GM19025 (cell line): Measurements from ENCODE around the gene STK32C.

Experiments
- ATAC-seq: cut with Tn5 transposase; IDR thresholded peaks from one replicate; pipeline ENCODE4 v1.9.1; 2021; ENCODE audit warnings: mild to moderate bottlenecking, low read depth, moderate library complexity; ENCODE audit not compliant: unreplicated experiment

The STK32C gene

DNA sequence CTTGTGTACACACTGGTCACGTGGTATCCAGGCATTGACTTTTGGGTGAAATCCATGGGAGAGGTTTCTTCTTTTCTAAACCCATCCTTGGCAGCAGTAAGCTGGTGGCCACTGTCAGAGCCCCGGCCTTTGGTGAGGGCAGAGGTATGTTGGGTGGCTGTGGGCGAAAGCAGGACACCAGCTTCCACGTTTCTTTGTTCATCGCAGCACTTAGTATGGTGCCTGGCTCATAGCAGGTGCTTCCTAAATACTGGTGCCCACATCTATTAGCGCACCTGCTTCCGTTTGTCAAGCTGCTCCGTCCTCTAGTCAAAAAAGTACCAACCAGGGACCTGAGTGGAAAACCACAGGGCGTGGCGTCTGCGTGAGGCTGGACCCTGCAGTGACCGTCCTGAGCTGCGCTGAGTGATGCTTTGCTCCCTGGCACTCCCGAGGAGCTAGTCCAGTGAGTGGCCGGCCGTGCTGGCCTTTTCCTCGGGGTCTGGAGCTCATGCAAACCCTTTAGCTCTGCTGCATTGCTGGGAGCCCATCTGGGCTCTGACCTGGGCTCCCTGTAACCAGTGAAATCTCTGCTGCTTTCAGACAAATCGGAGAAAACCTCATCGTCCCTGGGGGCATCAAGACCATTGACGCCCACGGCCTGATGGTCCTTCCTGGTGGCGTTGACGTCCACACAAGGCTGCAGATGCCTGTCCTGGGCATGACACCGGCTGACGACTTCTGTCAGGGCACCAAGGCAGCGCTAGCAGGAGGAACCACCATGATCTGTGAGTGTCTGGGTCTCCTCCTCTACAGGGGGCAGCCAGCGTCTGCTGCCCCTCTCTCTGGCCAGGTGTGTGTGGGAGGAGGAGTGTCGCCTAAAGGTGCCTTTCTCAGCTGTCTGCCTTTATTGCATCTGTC lies 115.4 kb downstream of the STK32C start:
- no peak for ATAC-seq

DNA sequence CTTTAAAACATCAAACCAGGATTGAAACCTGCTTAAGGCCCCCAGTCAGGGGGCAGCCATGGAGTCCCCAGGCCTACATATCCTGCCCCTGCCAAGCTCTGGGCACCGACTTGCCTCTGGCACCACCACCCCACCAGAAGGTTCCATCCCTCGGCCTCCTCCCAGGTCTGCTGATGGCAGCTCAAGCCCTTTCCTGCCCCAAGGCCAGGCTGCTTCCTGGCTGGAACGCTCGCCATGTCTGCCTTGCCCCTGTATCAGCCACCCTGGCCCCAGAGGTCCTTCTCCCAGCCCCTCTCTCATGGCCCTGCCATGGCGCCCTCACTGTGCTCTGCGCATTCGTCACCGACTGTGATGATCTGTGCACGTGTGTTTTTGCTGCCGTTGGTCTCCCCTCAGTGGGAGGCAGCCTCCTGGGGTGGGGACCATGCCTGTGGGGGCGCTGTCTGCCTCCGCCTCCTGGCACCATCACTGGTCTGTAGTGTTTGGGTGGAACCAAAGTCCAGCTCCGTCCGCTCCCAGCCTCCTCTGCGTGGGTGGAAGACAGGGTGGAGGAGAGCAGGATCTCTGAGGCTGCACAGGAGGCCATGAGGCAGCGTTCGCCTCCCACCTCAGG lies 117.8 kb downstream of the STK32C start:
- ATAC-seq = no peak

DNA sequence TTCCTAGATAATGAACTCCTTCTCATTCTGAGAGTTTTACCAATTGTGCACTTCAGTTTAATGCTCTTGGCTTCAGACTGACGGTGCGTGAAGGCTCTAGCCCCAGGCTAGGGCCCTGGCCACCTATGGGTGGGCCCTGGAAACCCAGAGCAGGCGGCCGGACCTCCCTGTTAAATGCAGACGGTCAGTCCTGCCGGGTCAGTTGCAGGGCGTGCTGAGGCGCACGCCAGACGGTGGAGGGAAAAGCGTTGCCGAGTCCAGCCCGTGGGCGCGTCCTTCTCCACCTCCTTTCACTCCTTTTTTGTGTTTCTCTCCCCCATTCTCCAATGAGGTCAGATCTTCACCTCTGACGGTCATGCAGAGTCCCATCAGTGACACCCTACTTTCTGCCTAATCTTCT lies 118.7 kb downstream of the STK32C start:
- ATAC-seq = no peak

DNA sequence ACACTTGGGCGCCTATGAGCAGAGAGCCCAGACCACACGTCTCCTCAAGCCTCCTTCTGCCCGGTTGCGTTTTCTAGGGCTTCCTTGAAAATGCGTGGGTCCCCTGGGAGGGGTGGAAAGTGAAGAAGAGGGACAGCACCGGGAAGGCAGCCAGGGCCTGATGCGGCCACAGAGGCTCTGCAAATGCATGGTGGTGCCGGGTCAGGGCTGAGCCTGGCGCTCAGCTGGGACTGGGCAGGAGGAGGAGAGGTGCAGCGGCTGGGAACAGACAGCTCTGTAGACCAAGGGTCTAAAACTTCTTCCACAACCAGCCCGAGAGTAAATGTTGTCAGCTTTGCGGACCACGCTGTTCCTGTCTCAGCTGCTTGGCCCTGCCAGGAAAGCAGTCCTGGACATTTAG lies 119.4 kb downstream of the STK32C start:
- ATAC-seq = no peak

DNA sequence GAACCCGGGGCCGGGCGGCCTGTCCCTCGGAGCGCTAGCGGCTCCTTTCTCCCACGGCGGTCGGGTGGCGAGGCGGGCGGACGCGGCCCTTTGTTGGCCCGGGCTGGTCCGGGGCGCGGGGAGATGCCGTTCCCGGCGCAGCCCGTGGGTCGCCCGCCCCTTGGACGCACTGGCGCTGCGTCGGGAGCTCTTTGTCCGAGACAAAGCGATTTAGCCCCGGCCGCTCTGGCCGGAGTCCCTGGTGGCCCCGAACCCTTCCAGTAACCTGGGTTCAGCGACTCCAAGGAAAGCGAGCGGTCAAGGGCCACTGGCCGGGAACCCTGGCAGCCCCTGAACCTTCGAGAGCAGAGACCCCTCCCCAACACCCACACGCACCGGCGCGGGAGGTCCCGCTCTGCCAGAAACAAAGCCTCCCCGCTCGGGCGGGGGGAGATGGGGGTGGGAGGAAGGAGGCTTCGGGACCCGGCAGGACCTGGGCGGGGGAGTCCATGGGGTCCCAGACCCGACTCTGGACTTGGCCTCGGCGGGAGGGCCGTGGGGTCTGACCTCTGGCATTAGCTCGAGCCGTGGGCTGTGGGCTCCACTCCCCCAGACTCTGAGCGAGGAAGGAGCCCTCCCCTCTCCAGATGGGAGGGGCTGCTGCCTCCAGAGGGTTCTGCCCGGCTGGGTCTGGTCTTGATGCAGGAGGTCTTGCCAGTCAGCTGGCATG lies 120.2 kb downstream of the STK32C start:
- ATAC-seq = no peak

DNA sequence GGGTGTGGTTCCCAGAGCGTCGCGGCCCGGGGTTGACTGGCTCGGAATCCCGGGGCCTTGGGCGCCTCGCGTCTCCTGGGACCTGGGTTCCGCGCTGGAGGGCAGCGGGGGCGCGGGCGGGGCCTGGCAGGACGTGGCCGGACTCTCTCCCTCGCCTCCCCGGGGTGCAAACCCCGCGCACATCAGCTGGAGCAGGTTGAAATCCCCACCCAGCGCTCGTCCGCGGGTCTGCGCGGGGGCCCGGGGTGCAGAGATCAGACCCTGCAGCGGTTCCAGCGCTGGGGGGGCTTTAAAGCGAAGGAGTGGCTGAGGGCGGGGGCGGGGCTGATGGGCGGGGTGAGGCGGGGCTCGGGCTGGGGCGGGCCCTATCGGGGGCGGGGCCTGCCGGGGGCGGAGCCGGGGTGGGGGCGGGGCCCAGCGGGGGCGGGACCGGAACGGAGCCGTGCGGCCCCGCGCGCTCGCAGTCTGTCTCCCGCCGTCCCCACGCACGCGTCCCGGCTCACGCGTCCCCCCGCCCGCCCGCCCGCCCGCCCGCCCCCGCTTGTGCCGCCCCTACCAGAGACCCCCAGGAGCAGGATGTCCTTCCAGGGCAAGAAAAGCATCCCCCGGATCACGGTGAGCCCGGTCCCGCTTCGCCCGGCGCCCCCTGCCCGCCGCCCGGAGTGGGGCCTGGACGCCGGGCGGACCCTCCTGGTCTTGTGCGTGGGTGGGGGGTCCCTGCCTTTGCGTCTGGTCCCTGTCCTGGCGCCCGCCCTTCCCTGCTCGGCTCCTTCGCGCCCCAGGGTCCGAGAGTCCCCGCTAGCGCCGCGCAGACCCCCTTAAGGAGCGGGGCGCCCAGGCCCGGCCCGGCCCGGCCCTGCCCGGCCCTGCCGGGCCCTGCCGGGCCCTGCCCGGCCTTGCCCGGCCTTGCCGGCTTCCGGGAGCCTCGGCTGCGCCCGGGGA lies 121.0 kb downstream of the STK32C start, which contains the start of gene DPYSL4:
TSS of gene DPYSL4 (plus strand) at position 461 of the 942 bp plus-strand sequence. CDS start at position 577, 116 bp downstream.
- no peak for ATAC-seq

DNA sequence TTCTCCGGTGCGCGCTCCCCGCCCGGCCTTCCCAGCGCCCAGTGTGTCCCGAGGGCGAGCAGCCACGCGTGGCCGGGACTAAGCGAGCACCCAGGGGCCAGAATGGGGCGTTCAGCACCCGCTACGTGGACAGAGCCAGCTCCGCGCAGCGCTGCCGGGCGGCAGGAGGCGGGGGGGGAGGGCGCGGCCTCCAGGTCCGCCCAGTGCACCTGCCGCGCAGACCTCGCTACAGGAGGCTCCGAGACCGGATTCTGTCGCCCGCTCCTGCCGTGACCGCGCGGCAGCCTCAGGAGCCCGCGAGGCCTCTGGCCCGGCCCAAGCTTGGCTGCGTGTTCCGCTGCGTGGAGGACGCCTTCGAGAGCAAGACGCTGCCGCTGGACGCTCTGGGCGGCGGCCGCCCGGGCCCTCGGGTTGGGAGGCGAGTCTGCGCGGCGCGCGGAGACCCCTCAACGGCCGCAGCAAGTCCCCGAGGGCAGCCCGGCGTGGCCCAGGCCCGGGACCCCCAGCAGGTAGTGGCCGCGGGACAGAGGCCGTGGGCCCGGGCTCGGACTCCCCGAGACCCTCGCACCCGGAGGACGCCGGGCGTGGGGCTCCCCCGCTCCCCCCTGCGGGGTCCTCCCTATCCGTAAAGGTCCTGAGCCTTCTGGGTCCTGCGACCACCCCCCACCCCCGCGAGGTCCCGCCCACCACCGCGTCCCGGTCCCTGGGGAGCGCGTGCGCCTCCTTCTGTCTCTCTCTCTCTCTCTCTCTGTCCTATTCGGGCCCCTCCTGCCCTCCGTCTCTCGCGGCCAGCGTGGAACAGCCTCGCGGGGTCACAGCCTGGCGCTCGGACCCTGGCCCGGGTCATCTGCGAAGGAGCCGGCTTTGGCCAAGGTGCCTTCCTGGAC lies 121.9 kb downstream of the STK32C start:
- no peak for ATAC-seq

DNA sequence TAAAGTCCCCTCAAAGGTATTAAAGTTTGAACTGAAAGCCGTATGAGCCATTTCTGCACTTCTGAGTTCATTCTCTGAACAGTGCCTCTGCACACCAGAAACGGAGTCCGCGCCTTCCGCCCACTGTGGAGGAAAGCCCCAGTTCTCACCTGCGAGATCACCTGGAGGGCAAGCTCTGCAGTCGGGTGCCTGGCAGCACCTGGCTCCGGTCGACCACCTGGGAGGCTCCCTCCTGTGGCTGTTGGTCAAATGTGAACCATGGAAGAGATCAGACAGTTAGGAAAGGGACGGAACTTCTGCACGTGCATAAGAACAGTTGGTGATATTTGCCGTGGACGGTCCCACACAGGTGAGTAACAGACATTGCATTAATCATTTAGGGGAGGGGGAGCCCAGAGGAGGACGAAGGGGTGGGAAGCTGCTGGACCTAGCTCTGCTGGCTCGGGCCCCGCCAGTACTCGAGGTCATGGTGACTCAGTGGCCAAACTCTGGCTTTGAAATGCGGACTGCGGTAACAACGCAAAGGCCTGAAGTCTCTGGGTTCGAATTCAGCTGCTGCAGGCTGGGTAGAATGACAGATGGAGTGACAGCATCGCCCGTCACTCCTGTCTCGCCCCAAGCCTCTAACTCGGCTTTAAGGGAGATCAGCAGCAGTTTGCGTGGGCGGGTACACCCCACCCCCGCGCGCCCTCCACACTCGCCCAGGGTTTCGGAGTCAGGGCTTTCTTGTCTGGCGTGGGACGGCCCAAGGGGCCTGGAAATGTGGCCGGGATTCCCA lies 122.7 kb downstream of the STK32C start:
- no peak for ATAC-seq

DNA sequence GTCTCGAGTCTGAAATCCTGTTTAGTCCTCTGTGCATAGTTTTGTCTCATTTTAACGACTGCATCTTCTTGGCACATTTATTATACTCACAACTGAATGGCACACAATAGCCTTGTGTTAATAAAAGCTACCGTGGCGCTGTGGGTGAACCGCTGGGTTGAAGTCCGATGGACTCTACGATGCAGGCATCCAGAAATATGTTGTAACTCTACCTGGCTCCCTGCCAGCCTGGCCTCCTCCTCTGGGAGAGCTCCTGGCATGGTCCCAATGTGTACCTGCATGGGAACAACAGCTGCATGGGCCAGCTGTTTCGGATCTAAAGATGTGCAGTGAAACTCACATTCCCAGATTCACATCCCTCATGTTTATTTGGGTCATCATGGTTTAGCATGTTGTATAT lies 124.7 kb downstream of the STK32C start:
- no peak for ATAC-seq

DNA sequence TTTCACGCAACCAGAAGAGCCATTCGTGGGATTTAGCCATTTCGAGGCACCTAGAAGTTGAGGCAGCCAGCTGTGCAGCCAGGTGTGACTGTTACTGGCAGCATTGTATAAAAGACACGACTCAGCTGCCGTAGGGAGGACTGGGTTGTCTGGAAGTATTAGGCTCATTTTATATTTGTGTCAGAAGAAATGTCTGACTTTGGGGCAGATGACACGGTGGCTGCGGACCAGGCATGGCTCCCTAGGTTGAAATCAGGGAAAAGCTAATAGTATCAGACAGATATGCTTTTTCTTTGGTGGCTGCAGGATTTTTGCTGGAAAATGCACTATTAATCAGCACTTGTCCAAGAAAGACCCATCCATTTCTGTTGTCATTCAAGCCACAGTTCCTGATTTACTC lies 125.2 kb downstream of the STK32C start:
- no peak for ATAC-seq

DNA sequence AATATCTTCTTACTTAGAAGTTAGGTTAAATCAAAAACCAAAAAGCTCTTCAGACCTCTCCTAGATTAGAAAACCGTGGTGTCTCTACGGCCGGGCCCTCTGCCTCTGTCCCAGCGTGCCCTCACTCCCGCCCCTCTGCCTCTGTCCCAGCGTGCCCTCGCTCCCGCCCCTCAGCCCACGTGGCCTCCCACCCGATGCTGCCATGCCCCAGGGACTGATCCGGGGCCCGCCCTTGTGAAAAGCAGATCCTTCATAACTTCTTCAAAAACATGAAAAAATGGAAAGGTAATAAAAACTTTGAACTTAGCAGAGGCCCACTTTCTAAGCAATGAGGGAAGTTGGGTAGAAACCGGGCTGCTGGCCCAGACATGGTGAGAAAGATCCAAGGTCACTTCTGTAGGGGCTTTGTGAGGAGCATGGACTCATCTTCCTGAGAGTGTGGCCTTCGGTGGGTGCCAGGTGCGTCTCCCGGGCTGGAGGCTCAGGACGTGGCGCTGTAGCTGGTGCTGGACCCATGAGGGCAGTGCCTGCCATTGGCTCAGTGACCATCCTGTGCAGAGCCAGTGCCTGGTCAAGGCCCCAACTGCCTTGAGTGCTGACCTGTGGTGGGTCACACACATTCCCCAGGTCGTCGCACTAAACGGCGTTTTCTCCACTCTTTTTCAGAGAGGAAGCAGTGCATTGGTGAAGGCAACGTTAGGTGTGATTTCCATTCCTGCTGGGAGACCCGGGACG lies 125.9 kb downstream of the STK32C start:
- no peak for ATAC-seq

DNA sequence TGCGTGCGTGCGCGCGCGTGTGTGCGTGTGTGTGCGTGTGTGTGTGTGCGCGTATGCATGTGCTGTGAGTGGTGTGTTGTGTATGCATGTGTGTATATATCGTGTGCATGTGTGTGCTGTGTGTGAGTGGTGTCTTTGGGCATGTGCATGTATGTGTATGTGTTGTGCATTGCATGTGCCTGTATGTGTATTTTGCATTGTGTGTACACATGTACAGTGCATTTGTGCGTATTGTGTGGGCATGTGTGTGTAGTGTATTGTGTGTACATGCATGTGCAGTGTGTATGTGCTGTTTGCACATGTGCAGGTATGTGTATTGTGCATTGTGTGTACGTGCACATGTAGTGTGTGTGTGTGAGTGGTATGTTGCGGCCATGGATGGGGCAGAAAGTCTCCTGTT lies 127.0 kb downstream of the STK32C start:
- no peak for ATAC-seq

DNA sequence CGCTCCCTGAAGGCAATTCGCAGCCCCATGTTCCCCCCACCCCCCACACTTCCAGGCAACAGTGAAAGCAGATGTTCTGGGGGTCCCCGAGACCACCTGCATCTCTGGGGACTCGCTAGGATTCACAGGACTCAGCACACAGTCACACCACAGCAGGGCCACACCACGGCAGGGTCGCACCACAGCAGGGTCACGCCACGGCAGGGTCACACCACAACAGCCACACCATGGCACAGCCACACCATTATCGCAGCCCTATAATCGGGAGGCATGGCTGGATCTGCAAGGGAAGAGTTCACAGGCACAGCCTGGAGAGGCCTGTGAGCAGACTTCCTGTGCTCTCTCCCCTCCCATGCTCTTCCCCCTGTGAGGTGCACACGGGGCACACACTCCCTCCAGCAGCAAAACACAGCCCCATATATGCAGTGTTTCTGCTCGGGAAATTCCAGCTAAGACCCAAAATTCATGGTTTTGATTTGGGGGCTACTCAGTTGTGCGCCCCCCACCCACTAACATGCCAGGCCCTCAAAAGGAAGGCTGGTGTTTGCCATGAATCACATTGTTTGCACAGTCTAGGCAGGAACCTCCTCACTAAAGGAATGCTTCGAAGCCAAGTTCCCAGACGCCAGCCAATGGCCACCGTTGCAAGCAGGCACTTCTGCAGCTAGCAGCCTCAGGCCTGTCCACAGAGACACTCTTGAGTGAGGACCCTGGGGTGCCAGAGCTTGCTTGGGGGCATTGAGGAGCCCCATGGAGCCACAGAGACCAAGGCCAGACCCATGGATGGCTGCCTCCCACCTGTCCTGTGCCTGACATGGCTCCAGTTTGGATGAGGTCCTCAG lies 128.0 kb downstream of the STK32C start:
- no peak for ATAC-seq

DNA sequence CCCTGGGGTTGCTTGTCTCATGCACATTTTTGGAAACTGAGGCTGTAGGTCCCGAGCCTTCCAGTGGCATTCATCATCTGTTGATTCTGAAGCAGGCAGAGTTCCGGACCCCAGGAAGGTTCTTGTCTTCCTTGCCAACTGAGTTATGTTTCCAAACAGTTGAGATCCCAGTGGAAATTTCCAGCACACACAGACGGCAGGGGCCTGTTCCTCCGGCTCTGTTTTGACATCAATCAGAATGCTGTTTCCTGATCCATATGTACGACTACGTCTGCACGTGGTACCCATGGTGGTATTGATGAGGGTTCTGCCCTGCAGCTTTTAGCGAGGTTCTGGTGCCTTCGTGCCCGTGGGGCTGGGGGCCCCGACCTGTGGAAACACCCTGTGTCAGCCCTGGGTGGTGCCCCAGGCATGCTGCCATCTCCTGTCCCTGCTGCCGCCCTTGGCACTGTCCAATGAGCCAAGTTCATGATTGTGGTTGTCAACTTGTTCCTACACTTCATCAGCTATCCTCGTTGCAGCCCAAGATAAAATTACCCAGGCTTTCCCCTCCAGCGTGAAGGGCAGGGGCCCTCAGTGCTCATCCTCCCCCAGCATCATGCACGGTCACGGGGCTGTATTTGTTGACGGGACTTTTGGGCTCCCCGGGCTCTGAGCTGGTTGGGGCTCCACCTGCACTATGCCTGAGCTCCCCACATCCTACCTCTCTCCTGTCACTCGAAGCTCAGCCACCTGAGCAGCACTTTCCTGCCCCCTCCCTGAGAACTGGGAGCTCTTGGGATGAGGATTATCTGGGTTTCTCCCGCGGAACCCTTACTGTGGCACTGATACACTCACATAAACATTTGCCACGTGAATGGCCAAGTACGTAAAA lies 128.8 kb downstream of the STK32C start:
- no peak for ATAC-seq

DNA sequence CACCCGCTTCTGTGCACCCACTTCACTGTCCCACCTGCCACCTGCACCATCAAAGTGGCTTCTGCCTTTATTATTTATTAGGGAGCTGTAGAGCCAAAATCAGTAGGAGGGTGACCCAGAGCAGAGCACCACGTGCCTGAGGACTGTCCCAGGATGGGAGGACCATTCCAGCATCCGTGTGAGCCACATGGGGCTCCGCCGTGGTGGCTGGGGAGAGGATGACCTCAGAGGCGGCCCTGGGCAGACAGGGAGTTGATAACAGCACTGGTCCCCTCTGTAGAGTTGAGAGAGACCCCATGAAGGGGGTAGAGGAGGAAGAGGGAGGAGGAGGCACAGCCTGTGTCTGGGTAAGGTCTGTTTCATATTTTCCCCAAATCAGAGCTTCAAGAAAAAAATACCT lies 129.7 kb downstream of the STK32C start:
- no peak for ATAC-seq
